Gastrocnemius medialis (tissue), 4 donors: Measurements from ENCODE around the gene HDAC7.

Experiments used
- CTCF ChIP-seq, 5 experiments: fragments of 450-650 bp in 3 of 5; fragments of 200-600 bp in 2 of 5; sonication (generic) in 2 of 5; IDR thresholded peaks in 4 of 5; conservative IDR thresholded peaks in 1 of 5; 1 replicate in 4 of 5; 2 replicates in 1 of 5; pipeline ENCODE4 v1.5.1; 2016 to 2019; ENCODE audit warnings: antibody characterized with exemption in 5 of 5, mild to moderate bottlenecking in 3 of 5, moderate library complexity in 3 of 5
- POLR2A ChIP-seq, 2 donors: fragments of 450-650 bp; IDR thresholded peaks; one replicate each; pipeline ENCODE4 v1.6.1; 2017; ENCODE audit warnings: antibody characterized with exemption in 2 of 2, mild to moderate bottlenecking in 2 of 2, moderate library complexity in 2 of 2

- TF ChIP-seq POLR2A (IDR thresholded peaks at IDR 0.05) (no peak), CTCF (IDR thresholded peaks at IDR 0.05 in 4 of 5, conservative IDR thresholded peaks at IDR 0.05 in 1 of 5) (no peak)
Measured at GRCh38 chr12:47807338-47807737, 12.4 kb downstream of the HDAC7 start.
